DND-41 (cell line): ENCODE measurements around the gene ABHD1.
"Not testable (repeated sequence)": the region's sequence is repeated elsewhere in the genome, so short reads cannot be mapped to it uniquely, and the experiment has no call there.

ENCODE experiments used
- ATAC-seq: fragments of 200-7000 bp; cut with Tn5 transposase; 3 replicates; pipeline ENCODE4 v1.9.1; 2021; ENCODE audit warnings: low read depth; ENCODE audit not compliant: insufficient read depth
- DNase-seq: peaks from one replicate; pipeline ENCODE4 v3.0.0-alpha.2; 2020
- H2AFZ ChIP-seq: 2 replicates; pipeline ENCODE4 v1.6.0; 2012; ENCODE audit warnings: low read depth, low read length
- H3K27ac ChIP-seq: 2 replicates; pipeline ENCODE4 v1.5.1; 2012; ENCODE audit warnings: low read length, inconsistent platforms
- H3K27me3 ChIP-seq: fragments of 200-600 bp; sonication (generic); 2 replicates; pipeline ENCODE4 v1.6.0; 2012; ENCODE audit warnings: low read length, mild to moderate bottlenecking, inconsistent platforms; ENCODE audit not compliant: insufficient read depth, poor library complexity
- H3K36me3 ChIP-seq: 2 replicates; pipeline ENCODE4 v1.5.1; 2012; ENCODE audit warnings: low read length, inconsistent platforms; ENCODE audit not compliant: insufficient read depth
- H3K4me1 ChIP-seq: 2 replicates; pipeline ENCODE4 v1.5.1; 2012; ENCODE audit warnings: mild to moderate bottlenecking, low read length; ENCODE audit not compliant: insufficient read depth
- H3K4me2 ChIP-seq: 2 replicates; pipeline ENCODE4 v1.6.0; 2012; ENCODE audit warnings: mild to moderate bottlenecking, moderate library complexity, low read length, inconsistent platforms; ENCODE audit not compliant: insufficient read depth
- H3K4me3 ChIP-seq, 2 experiments: fragments of 200-600 bp in 1 of 2; shearing (Covaris generic) in 1 of 2; 2 replicates each; pipeline ENCODE4 v1.5.1; 2012 to 2016; ENCODE audit warnings: inconsistent platforms in 2 of 2, low read length in 2 of 2, mild to moderate bottlenecking in 2 of 2, low read depth in 1 of 2, moderate library complexity in 1 of 2
- H3K79me2 ChIP-seq: 2 replicates; pipeline ENCODE4 v1.6.0; 2012; ENCODE audit warnings: low read length, inconsistent platforms; ENCODE audit not compliant: insufficient read depth
- H3K9ac ChIP-seq: 2 replicates; pipeline ENCODE4 v1.6.0; 2012; ENCODE audit warnings: low read depth, mild to moderate bottlenecking, inconsistent platforms, low read length, moderate library complexity
- H3K9me3 ChIP-seq: 2 replicates; pipeline ENCODE4 v1.5.1; 2012; ENCODE audit warnings: low read length, moderate library complexity, mild to moderate bottlenecking, inconsistent platforms; ENCODE audit not compliant: insufficient read depth, severe bottlenecking
- H4K20me1 ChIP-seq: 2 replicates; pipeline ENCODE4 v1.6.0; 2012; ENCODE audit warnings: low read length; ENCODE audit not compliant: insufficient read depth
- CTCF ChIP-seq: IDR thresholded peaks from 2 replicates; pipeline ENCODE4 v1.5.1; 2012; ENCODE audit warnings: borderline replicate concordance, low read length, moderate library complexity, mild to moderate bottlenecking; ENCODE audit not compliant: poor library complexity, severe bottlenecking; ENCODE audit errors: extremely low read depth
- EZH2 ChIP-seq: IDR thresholded peaks from 3 replicates; pipeline ENCODE4 v1.6.1; 2012; ENCODE audit warnings: borderline replicate concordance, low read depth, mild to moderate bottlenecking, moderate library complexity, low read length, inconsistent platforms; ENCODE audit not compliant: severe bottlenecking

ABHD1 gene

GRCh38 chr2:27174638-27175037 is 51.0 kb downstream of the ABHD1 start:
- Histone ChIP-seq H3K4me2 (no peak overlapping the region), H3K36me3 (no peaks in the 10 kb centered on the region), H3K9me3 (no peaks in the 10 kb centered on the region), H4K20me1 (no peaks in the 10 kb centered on the region), H3K4me3 (no peak overlapping the region), H3K79me2 (no peaks in the 10 kb centered on the region), H3K4me1 (peaks cover 4% of the 10 kb centered on the region), H2AFZ (no peak overlapping the region), H3K9ac (no peak overlapping the region), H3K27me3 (peaks cover 32% of the 10 kb centered on the region), H3K27ac (no peak overlapping the region)
- no peak for TF ChIP-seq CTCF
- no peak for TF ChIP-seq EZH2
- no peak for DNase-seq
- no peak for ATAC-seq

- ATAC-seq = no peak
- no peaks in the 10 kb centered on the region for H3K9me3 ChIP-seq
- no peak overlapping the region for H3K27ac ChIP-seq
- no peak overlapping the region for H3K4me2 ChIP-seq
- H3K9ac ChIP-seq = no peak overlapping the region
- TF ChIP-seq CTCF (no peak), EZH2 (no peak)
- H3K27me3 ChIP-seq = peaks cover 28% of the 10 kb centered on the region
- no peak overlapping the region for H3K4me3 ChIP-seq
- H4K20me1 ChIP-seq = no peaks in the 10 kb centered on the region
- DNase-seq = no peak
- H3K79me2 ChIP-seq = no peaks in the 10 kb centered on the region
- H3K36me3 ChIP-seq = no peaks in the 10 kb centered on the region
- H2AFZ ChIP-seq = no peak overlapping the region
- no peaks in the 10 kb centered on the region for H3K4me1 ChIP-seq
Measured at GRCh38 chr2:27175330-27175729, 51.7 kb downstream of the ABHD1 start.

GRCh38 chr2:27175781-27176180 is 52.2 kb downstream of the ABHD1 start:
- not testable (repeated sequence) for H3K4me2 ChIP-seq, H3K4me3 ChIP-seq, H3K9me3 ChIP-seq, H3K27ac ChIP-seq, H2AFZ ChIP-seq, H3K36me3 ChIP-seq, H3K4me1 ChIP-seq, DNase-seq, ATAC-seq, H3K79me2 ChIP-seq, H4K20me1 ChIP-seq, H3K9ac ChIP-seq
- peaks cover 25% of the 10 kb centered on the region for H3K27me3 ChIP-seq

GRCh38 chr2:27177441-27178351 is 54.1 kb downstream of the ABHD1 start:
- Histone ChIP-seq H3K36me3 (no peaks in the 10 kb centered on the region), H3K9ac (no peak overlapping the region), H2AFZ (no peak overlapping the region), H3K4me3 (no peak overlapping the region), H3K9me3 (no peaks in the 10 kb centered on the region), H3K27me3 (peaks cover 25% of the 10 kb centered on the region), H3K4me1 (no peaks in the 10 kb centered on the region), H4K20me1 (no peaks in the 10 kb centered on the region), H3K4me2 (no peak overlapping the region), H3K27ac (no peak overlapping the region), H3K79me2 (no peaks in the 10 kb centered on the region)
- TF ChIP-seq EZH2 = no peak
- no peak for TF ChIP-seq CTCF
- no peak for ATAC-seq
- DNase-seq = no peak
